ENCODE results near the gene PDZD11.

GRCh38 chrX:70313503-70313902, 23.8 kb upstream of the PDZD11 start:
- no peak for TF ChIP-seq PML (IDR thresholded peaks at IDR 0.05; ENCODE audit: low read length)
- TF ChIP-seq POLR2AphosphoS5 (IDR thresholded peaks at IDR 0.05; ENCODE audit: control insufficient read depth, insufficient read depth, low read depth, low read length) = no peak
- TF ChIP-seq KDM1A (IDR thresholded peaks at IDR 0.05) = no peak
- no peak for TF ChIP-seq NR1H2 (CRISPR knock-in tag; IDR thresholded peaks at IDR 0.05)
- TF ChIP-seq, protein P1, sequence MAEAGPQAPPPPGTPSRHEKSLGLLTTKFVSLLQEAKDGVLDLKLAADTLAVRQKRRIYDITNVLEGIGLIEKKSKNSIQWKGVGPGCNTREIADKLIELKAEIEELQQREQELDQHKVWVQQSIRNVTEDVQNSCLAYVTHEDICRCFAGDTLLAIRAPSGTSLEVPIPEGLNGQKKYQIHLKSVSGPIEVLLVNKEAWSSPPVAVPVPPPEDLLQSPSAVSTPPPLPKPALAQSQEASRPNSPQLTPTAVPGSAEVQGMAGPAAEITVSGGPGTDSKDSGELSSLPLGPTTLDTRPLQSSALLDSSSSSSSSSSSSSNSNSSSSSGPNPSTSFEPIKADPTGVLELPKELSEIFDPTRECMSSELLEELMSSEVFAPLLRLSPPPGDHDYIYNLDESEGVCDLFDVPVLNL (CRISPR knock-in tag; IDR thresholded peaks at IDR 0.05; ENCODE audit: low read depth) = no peak
- no peak for TF ChIP-seq TEAD1 (CRISPR knock-in tag; IDR thresholded peaks at IDR 0.05)
- no peak for TF ChIP-seq POLR2AphosphoS2 (IDR thresholded peaks at IDR 0.05; ENCODE audit: low read length)
- TF ChIP-seq CTCF (IDR thresholded peaks at IDR 0.05 in 2 of 3, conservative IDR thresholded peaks at IDR 0.05 in 1 of 3; ENCODE audit: insufficient read depth in 2 of 3, low read depth in 1 of 3, low read length in 3 of 3) = no peak
- no peak for TF ChIP-seq GATAD2A (IDR thresholded peaks at IDR 0.05)
- TF ChIP-seq ZNF133 (CRISPR knock-in tag; IDR thresholded peaks at IDR 0.05) = no peak
- no peak for TF ChIP-seq GABPA (tag; conservative IDR thresholded peaks at IDR 0.05; ENCODE audit: low read depth)
